Measurements from ENCODE around the gene MTA1.

GRCh38 chr14:105488781-105489541, 69.3 kb downstream of the MTA1 start:
- TF ChIP-seq POLR2A (IDR thresholded peaks at IDR 0.05; ENCODE audit: extremely low read depth, insufficient read length) = no peak
- no peak for TF ChIP-seq CTCF (IDR thresholded peaks at IDR 0.05; ENCODE audit: low read depth, low read length)

Data from NB4 (cell line).